Testis (tissue), 2 donors: ENCODE measurements around the gene PTPRK.

Source experiments
- CTCF ChIP-seq, 3 experiments: fragments of 450-650 bp in 2 of 3; fragments of 200-600 bp in 1 of 3; sonication (generic) in 1 of 3; IDR thresholded peaks; one replicate each; pipeline ENCODE4 v1.5.1; 2016 to 2019; ENCODE audit warnings: antibody characterized with exemption in 3 of 3, mild to moderate bottlenecking in 2 of 3, moderate library complexity in 1 of 3
- POLR2A ChIP-seq: fragments of 450-650 bp; IDR thresholded peaks from one replicate; pipeline ENCODE4 v1.6.1; 2017; ENCODE audit warnings: antibody characterized with exemption, mild to moderate bottlenecking, moderate library complexity

- no peak for TF ChIP-seq CTCF (IDR thresholded peaks at IDR 0.05)
- TF ChIP-seq POLR2A = no peak
These were observed 352.8 kb downstream of the PTPRK start for GRCh38 chr6:128167552-128167951.
